ENCODE data around the gene PSMD8. TPM values are rescaled to one million over a fixed set of nuclear protein-coding genes. Genes with fewer than 3 reads are reported as not detected.

The PSMD8 gene
- total and polyA plus RNA-seq, 2 of the 8 experiments (the other 6 are each of a cell fraction or from before 2014, with no cell fraction given): 170 to 486 TPM

GRCh38 chr19:38429055-38429810, 54.9 kb downstream of the PSMD8 start:
- H4K20me1 ChIP-seq (replicated peaks in 1 of 2; ENCODE audit: control insufficient read depth in 1 of 2, insufficient read depth in 2 of 2, low read length in 2 of 2): no peaks in the 10 kb centered on the region
- H3K4me1 ChIP-seq (replicated peaks in 1 of 4; ENCODE audit: control insufficient read depth in 3 of 4, insufficient read depth in 4 of 4, low read length in 3 of 4): peaks cover 9 to 12% (median 11%) of the 10 kb centered on the region in 4 experiments
- FAIRE-seq: no peak
- H3K4me2 ChIP-seq (ENCODE audit: insufficient read depth in 1 of 2, low read depth in 2 of 2, low read length in 2 of 2): no peak overlapping the region
- H2BK15ac ChIP-seq (ENCODE audit: low read length): no peak overlapping the region
- no peak overlapping the region for H2BK12ac ChIP-seq (ENCODE audit: low read depth, low read length)
- H3K27ac ChIP-seq (ENCODE audit: low read depth, low read length): no peak overlapping the region
- H3K79me1 ChIP-seq (ENCODE audit: low read depth, low read length): no peaks in the 10 kb centered on the region
- no peak overlapping the region for H2AFZ ChIP-seq (ENCODE audit: low read length)
- H4K8ac ChIP-seq (ENCODE audit: extremely low read depth, insufficient read depth, low read length): no peak overlapping the region
- CTCF ChIA-PET (ENCODE audit: partially characterized antibody): interaction anchor here (1.2 kb wide), 1 partner anchor 8 kb away, joined by 3 read pairs; no protein-coding TSS in a partner anchor
- H2BK5ac ChIP-seq (ENCODE audit: low read depth, low read length): no peak overlapping the region
- 84% methylated on average over 14 of the region's 14 CpGs; no CpG with 5 or more reads in 1 of the 2 experiments for WGBS, 2 experiments (ENCODE audit: extremely low coverage in 1 of 2, insufficient coverage in 1 of 2, insufficient read length in 1 of 2, insufficient replicate concordance in 2 of 2, low coverage in 1 of 2, low lambda C conversion rate in 2 of 2, missing lambda C conversion rate in 1 of 2)
- no peaks in the 10 kb centered on the region for H3K27me3 ChIP-seq (replicated peaks in 1 of 4; ENCODE audit: control insufficient read depth in 3 of 4, extremely low read depth in 1 of 4, insufficient read depth in 3 of 4, low read length in 3 of 4)
- TF ChIP-seq EZH2 (IDR thresholded peaks at IDR 0.05; ENCODE audit: low read depth, low read length, severe bottlenecking) (no peak), KDM5A (IDR thresholded peaks at IDR 0.05; ENCODE audit: low read length) (no peak), ASH2L (IDR thresholded peaks at IDR 0.05; ENCODE audit: low read length) (no peak), GTF2F1 (IDR thresholded peaks at IDR 0.05; ENCODE audit: borderline replicate concordance, low read depth, low read length) (no peak), SUZ12 (IDR thresholded peaks at IDR 0.05; ENCODE audit: low read length) (no peak), SIN3A (conservative IDR thresholded peaks at IDR 0.05 in 1 of 2, IDR thresholded peaks at IDR 0.05 in 1 of 2; ENCODE audit: low read depth in 1 of 2, low read length in 2 of 2) (no peak), RAD21 (IDR thresholded peaks at IDR 0.05 in 1 of 2, conservative IDR thresholded peaks at IDR 0.05 in 1 of 2; ENCODE audit: low read depth in 2 of 2, low read length in 2 of 2) (no peak), CTBP2 (IDR thresholded peaks at IDR 0.05; ENCODE audit: borderline replicate concordance, insufficient read depth, insufficient read length, low read length) (no peak), SIX5 (IDR thresholded peaks at IDR 0.05; ENCODE audit: low read depth, low read length) (no peak), NRF1 (IDR thresholded peaks at IDR 0.05; ENCODE audit: low read depth, low read length) (no peak)
- no peak overlapping the region for H3K4ac ChIP-seq (replicated peaks; ENCODE audit: insufficient read length, low read depth, low read length)
- peaks cover 6% of the 10 kb centered on the region; the same call in 1 of the 2 replicates for H3K23me2 ChIP-seq (ENCODE audit: low read depth, low read length)
- H3K9ac ChIP-seq (replicated peaks in 1 of 4; ENCODE audit: extremely low read depth in 1 of 4, low read depth in 3 of 4, low read length in 3 of 4): no peak overlapping the region
- H3K14ac ChIP-seq (ENCODE audit: insufficient read length): no peak overlapping the region
- H3K4me3 ChIP-seq (ENCODE audit: extremely low read depth in 1 of 4, insufficient read depth in 2 of 4, low read depth in 3 of 4, low read length in 4 of 4): no peak overlapping the region
- H4K5ac ChIP-seq (ENCODE audit: insufficient read length, low read depth, low read length): no peak overlapping the region
- H2BK20ac ChIP-seq (ENCODE audit: low read length): no peak overlapping the region
- DNase-seq (ENCODE audit: low read depth in 1 of 2, low spot score in 2 of 2): no peak
- POLR2A ChIA-PET (ENCODE audit: partially characterized antibody): interaction anchor here (0.7 kb wide), 1 partner anchor 189 kb away, joined by 3 read pairs; no protein-coding TSS in a partner anchor
- H3K18ac ChIP-seq (ENCODE audit: extremely low read depth, low read length): no peak overlapping the region
- no peak overlapping the region for H2AK5ac ChIP-seq (ENCODE audit: low read depth, low read length)
- H3K9me3 ChIP-seq (ENCODE audit: insufficient read depth in 2 of 2, low read depth in 1 of 2, low read length in 1 of 2): no peaks in the 10 kb centered on the region
- H3K36me3 ChIP-seq (ENCODE audit: control insufficient read depth in 2 of 4, insufficient read depth in 4 of 4, low read length in 3 of 4): no peaks in the 10 kb centered on the region
- H4K91ac ChIP-seq (replicated peaks; ENCODE audit: insufficient read length, low read length): no peak overlapping the region
- H3K56ac ChIP-seq (replicated peaks; ENCODE audit: insufficient read length, low read depth, low read length): no peak overlapping the region
- no peak overlapping the region for H2BK120ac ChIP-seq (replicated peaks; ENCODE audit: low read depth, low read length)
- no peak overlapping the region for H3K23ac ChIP-seq (ENCODE audit: insufficient read length)
- no peaks in the 10 kb centered on the region for H3K79me2 ChIP-seq (ENCODE audit: control insufficient read depth in 1 of 2, insufficient read depth in 2 of 2, low read length in 2 of 2)

All from H1 (cell line).